Measurements from ENCODE around the gene MCC. TPM values are rescaled to one million over a fixed set of nuclear protein-coding genes. Genes with fewer than 3 reads are reported as not detected.

The MCC gene
- total RNA-seq, 1 donor from 2014 or later, result 47.9 TPM

- intact Hi-C loops (cut with DNase I), result loop anchor here (10.0 kb wide), 1 partner anchor 338 kb away; no protein-coding TSS in a partner anchor
- H3K4me3 ChIP-seq, result no peak overlapping the region
- no peaks in the 10 kb centered on the region for H3K4me1 ChIP-seq
- peaks cover 0 to 8% of the 10 kb centered on the region in 2 donors for H3K36me3 ChIP-seq
- no peaks in the 10 kb centered on the region for H3K27me3 ChIP-seq
- no peaks in the 10 kb centered on the region for H3K9me3 ChIP-seq
- no peak overlapping the region for H3K27ac ChIP-seq
- no peak for TF ChIP-seq CTCF (IDR thresholded peaks at IDR 0.05)
- no peak for TF ChIP-seq POLR2A (IDR thresholded peaks at IDR 0.05)
- TF ChIP-seq POLR2AphosphoS5 (IDR thresholded peaks at IDR 0.05; ENCODE audit: insufficient read depth in 1 of 2, low read depth in 1 of 2), result no peak
- no peak for DNase-seq (ENCODE audit: extremely low spot score in 2 of 2)
Observed at GRCh38 chr5:112996830-112997374, 491.4 kb downstream of the MCC start.

- Histone ChIP-seq H3K36me3 (no peaks in the 10 kb centered on the region), H3K4me1 (no peaks in the 10 kb centered on the region), H3K27me3 (no peaks in the 10 kb centered on the region), H3K4me3 (no peak overlapping the region), H3K27ac (no peak overlapping the region), H3K9me3 (no peaks in the 10 kb centered on the region)
- TF ChIP-seq POLR2AphosphoS5 (IDR thresholded peaks at IDR 0.05; ENCODE audit: insufficient read depth in 1 of 2, low read depth in 1 of 2), result no peak
- TF ChIP-seq POLR2A (IDR thresholded peaks at IDR 0.05), result no peak
- TF ChIP-seq CTCF (IDR thresholded peaks at IDR 0.05), result peak; percentile 77 to 90 (median 84)
- intact Hi-C loops (cut with DNase I), result loop anchor here (10.0 kb wide), 1 partner anchor 339 kb away; no protein-coding TSS in a partner anchor
- no peak for DNase-seq (ENCODE audit: extremely low spot score in 2 of 2)
Observed at GRCh38 chr5:112995764-112996618, 492.3 kb downstream of the MCC start.

- TF ChIP-seq CTCF (IDR thresholded peaks at IDR 0.05), result no peak
- TF ChIP-seq POLR2A (IDR thresholded peaks at IDR 0.05), result no peak
- TF ChIP-seq POLR2AphosphoS5 (IDR thresholded peaks at IDR 0.05; ENCODE audit: insufficient read depth in 1 of 2, low read depth in 1 of 2), result no peak
- no peak for DNase-seq (ENCODE audit: extremely low spot score in 2 of 2)
- Histone ChIP-seq H3K27me3 (no peaks in the 10 kb centered on the region), H3K4me3 (no peak overlapping the region), H3K4me1 (peaks cover 14% of the 10 kb centered on the region), H3K9me3 (no peaks in the 10 kb centered on the region), H3K27ac (no peak overlapping the region), H3K36me3 (no peaks in the 10 kb centered on the region)
- intact Hi-C loops (cut with DNase I), result no loop called here
Observed at GRCh38 chr5:112986224-112986623, 502.0 kb downstream of the MCC start.

- H3K4me3 ChIP-seq, result no peak overlapping the region
- DNase-seq (ENCODE audit: extremely low spot score in 2 of 2), result no peak
- H3K9me3 ChIP-seq, result no peaks in the 10 kb centered on the region
- no peak for TF ChIP-seq POLR2A (IDR thresholded peaks at IDR 0.05)
- no peak for TF ChIP-seq POLR2AphosphoS5 (IDR thresholded peaks at IDR 0.05; ENCODE audit: insufficient read depth in 1 of 2, low read depth in 1 of 2)
- TF ChIP-seq CTCF (IDR thresholded peaks at IDR 0.05), result no peak
- H3K36me3 ChIP-seq, result no peaks in the 10 kb centered on the region
- H3K27ac ChIP-seq, result no peak overlapping the region
- H3K4me1 ChIP-seq, result peaks cover 43% of the 10 kb centered on the region
- intact Hi-C loops (cut with DNase I), result no loop called here
- H3K27me3 ChIP-seq, result no peaks in the 10 kb centered on the region
Observed at GRCh38 chr5:112983363-112983762, 504.9 kb downstream of the MCC start.

- H3K4me1 ChIP-seq, result peaks cover 51% of the 10 kb centered on the region
- H3K36me3 ChIP-seq, result no peaks in the 10 kb centered on the region
- no peaks in the 10 kb centered on the region for H3K27me3 ChIP-seq
- DNase-seq (ENCODE audit: extremely low spot score in 2 of 2), result no peak
- no peaks in the 10 kb centered on the region for H3K9me3 ChIP-seq
- H3K4me3 ChIP-seq, result no peak overlapping the region
- H3K27ac ChIP-seq, result no peak overlapping the region
- intact Hi-C loops (cut with DNase I), result no loop called here
- TF ChIP-seq CTCF (IDR thresholded peaks at IDR 0.05) (no peak), POLR2A (IDR thresholded peaks at IDR 0.05) (no peak), POLR2AphosphoS5 (IDR thresholded peaks at IDR 0.05; ENCODE audit: insufficient read depth in 1 of 2, low read depth in 1 of 2) (no peak)
Observed at GRCh38 chr5:112979723-112980122, 508.5 kb downstream of the MCC start.
